HCT116 (cell line): ENCODE results near the gene SKP2. TPM values are rescaled to one million over a fixed set of nuclear protein-coding genes. Genes with fewer than 3 reads are reported as not detected.

ENCODE experiments used
- microRNA counts: library from miRNA; unstranded; fragments of <30 nt; microRNA quantifications from one replicate; lab custom pipeline; 2015
- microRNA-seq: library from miRNA; unstranded; fragments of <30 nt; microRNA quantifications from one replicate; pipeline ENCODE4, GENCODE V29; 2016; ENCODE audit warnings: borderline number of aligned reads
- total RNA-seq: library from RNA; stranded (reverse); gene quantifications from one replicate; pipeline ENCODE4 v1.2.1, GENCODE V29; 2021; ENCODE audit not compliant: unreplicated experiment

SKP2 gene
- total RNA-seq, 1 experiment from 2014 or later = 44.3 TPM

MicroRNA genes within 50 kb of the gene (microRNA counts, 767-probe panel; counts per million panel counts)
- not detected for microRNA hsa-miR-580 (lab: Ali Mortazavi, UCI)

Small RNA genes lying within 50 kb of the gene (microRNA-seq; reads per million reads assigned to microRNA genes)
- 6.0 reads per million, percentile 15 among the genes with 10 or more reads in this experiment for gene MIR580

Other genes starting within 250 kb of the SKP2 start
- gene CAPSL, start 213.5 kb upstream of the SKP2 start, total RNA-seq = not detected
- not detected for gene UGT3A1, start 160.7 kb upstream of the SKP2 start, total RNA-seq
- not detected for gene UGT3A2, start 85.2 kb upstream of the SKP2 start, total RNA-seq
- 1.1 TPM for gene LMBRD2, start 224 bp upstream of the SKP2 start, total RNA-seq
- 21.2 TPM for gene NADK2, start 89.8 kb downstream of the SKP2 start, total RNA-seq
- not detected for gene RANBP3L, start 149.8 kb downstream of the SKP2 start, total RNA-seq